ENCODE results near the gene TUBB4B.

DNA sequence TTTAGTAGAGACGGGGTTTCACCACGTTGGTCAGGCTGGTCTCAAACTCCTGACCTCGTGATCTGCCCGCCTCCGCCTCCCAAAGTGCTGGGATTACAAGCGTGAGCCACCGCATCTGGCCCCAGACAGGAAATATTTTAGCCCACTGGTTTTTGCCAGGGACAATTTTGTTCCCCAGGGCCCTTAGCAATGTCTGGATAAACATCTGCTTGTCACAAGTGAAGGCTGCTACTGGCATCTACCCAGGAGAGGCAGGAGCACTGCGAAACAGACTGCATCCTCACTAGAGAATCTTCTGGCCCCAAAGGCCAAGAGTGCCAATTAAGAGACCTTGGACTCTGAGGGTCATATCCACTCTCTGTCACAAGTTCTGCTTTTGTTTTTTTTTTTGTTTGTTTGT is 38.1 kb upstream of the TUBB4B start:
- TF ChIP-seq, protein P1, sequence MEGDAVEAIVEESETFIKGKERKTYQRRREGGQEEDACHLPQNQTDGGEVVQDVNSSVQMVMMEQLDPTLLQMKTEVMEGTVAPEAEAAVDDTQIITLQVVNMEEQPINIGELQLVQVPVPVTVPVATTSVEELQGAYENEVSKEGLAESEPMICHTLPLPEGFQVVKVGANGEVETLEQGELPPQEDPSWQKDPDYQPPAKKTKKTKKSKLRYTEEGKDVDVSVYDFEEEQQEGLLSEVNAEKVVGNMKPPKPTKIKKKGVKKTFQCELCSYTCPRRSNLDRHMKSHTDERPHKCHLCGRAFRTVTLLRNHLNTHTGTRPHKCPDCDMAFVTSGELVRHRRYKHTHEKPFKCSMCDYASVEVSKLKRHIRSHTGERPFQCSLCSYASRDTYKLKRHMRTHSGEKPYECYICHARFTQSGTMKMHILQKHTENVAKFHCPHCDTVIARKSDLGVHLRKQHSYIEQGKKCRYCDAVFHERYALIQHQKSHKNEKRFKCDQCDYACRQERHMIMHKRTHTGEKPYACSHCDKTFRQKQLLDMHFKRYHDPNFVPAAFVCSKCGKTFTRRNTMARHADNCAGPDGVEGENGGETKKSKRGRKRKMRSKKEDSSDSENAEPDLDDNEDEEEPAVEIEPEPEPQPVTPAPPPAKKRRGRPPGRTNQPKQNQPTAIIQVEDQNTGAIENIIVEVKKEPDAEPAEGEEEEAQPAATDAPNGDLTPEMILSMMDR (IDR thresholded peaks at IDR 0.05): no peak
- no peak for TF ChIP-seq POLR2A (IDR thresholded peaks at IDR 0.05)

Measured in heart left ventricle (tissue), 13 donors.